Ascending aorta (tissue), 2 donors: Measurements from ENCODE around the gene ARL6IP4. TPM values are rescaled to one million over a fixed set of nuclear protein-coding genes. Genes with fewer than 3 reads are reported as not detected.
"Not testable (repeated sequence)": the region's sequence is repeated elsewhere in the genome, so short reads cannot be mapped to it uniquely, and the experiment has no call there.

Source experiments
- DNase-seq, 2 donors: peaks; one replicate each; pipeline ENCODE4 v3.0.0-alpha.2; 2019; ENCODE audit warnings: low spot score in 2 of 2
- H3K27ac ChIP-seq, 2 donors: fragments of 200-600 bp; sonication (generic); one replicate each; pipeline ENCODE4 v1.5.1; 2016 to 2017; ENCODE audit warnings: mild to moderate bottlenecking in 1 of 2
- H3K27me3 ChIP-seq: fragments of 200-600 bp; sonication (generic); one replicate; pipeline ENCODE4 v1.5.1; 2017
- H3K36me3 ChIP-seq, 2 donors: fragments of 200-600 bp; sonication (generic); one replicate each; pipeline ENCODE4 v1.5.1; 2016
- H3K4me1 ChIP-seq, 2 donors: fragments of 200-600 bp; sonication (generic); one replicate each; pipeline ENCODE4 v1.5.1; 2016 to 2017; ENCODE audit warnings: mild to moderate bottlenecking in 1 of 2
- H3K4me3 ChIP-seq, 2 donors: fragments of 200-600 bp; sonication (generic); one replicate each; pipeline ENCODE4 v1.5.1; 2016 to 2017; ENCODE audit warnings: mild to moderate bottlenecking in 1 of 2
- H3K9me3 ChIP-seq, 2 donors: fragments of 200-600 bp; sonication (generic); one replicate each; pipeline ENCODE4 v1.5.1; 2016
- intact Hi-C: fragments of 100-400 bp; cut with DNase I; formaldehyde crosslinking; loops from one replicate; pipeline ENCODE4 v1.15.1; 2023
- total RNA-seq: library from RNA; depleted of rRNA; stranded (reverse); fragments of >200 nt; gene quantifications from one replicate; pipeline ENCODE4 v1.1.0, GENCODE V29; 2016
- TF ChIP-seq, protein P1 (sequence below), 3 experiments: fragments of 200-600 bp in 2 of 3; fragments of 450-650 bp in 1 of 3; sonication (generic) in 2 of 3; IDR thresholded peaks; one replicate each; pipeline ENCODE4 v1.5.1; 2016 to 2019; ENCODE audit warnings: antibody characterized with exemption in 3 of 3, mild to moderate bottlenecking in 1 of 3, moderate library complexity in 1 of 3

ARL6IP4 gene
- total RNA-seq, 1 donor from 2014 or later, result 197 TPM

- H3K9me3 ChIP-seq, result no peaks in the 10 kb centered on the region
- intact Hi-C loops, result no loop called here
- H3K27me3 ChIP-seq, result no peaks in the 10 kb centered on the region
Observed at GRCh38 chr12:122939125-122939524, 41.4 kb upstream of the ARL6IP4 start.

GRCh38 chr12:122941351-122941750 lies 39.1 kb upstream of the ARL6IP4 start:
- DNase-seq, H3K9me3 ChIP-seq, H3K4me1 ChIP-seq, intact Hi-C loops, H3K27ac ChIP-seq, H3K27me3 ChIP-seq, H3K4me3 ChIP-seq: not testable (repeated sequence)
- peaks cover 8 to 12% of the 10 kb centered on the region in 2 donors for H3K36me3 ChIP-seq

More at GRCh38 chr12:122939125-122939524, 41.4 kb upstream of the ARL6IP4 start:
- peaks cover 0 to 6% of the 10 kb centered on the region in 2 donors for H3K4me1 ChIP-seq
- DNase-seq, result no peak
- TF ChIP-seq, protein P1, sequence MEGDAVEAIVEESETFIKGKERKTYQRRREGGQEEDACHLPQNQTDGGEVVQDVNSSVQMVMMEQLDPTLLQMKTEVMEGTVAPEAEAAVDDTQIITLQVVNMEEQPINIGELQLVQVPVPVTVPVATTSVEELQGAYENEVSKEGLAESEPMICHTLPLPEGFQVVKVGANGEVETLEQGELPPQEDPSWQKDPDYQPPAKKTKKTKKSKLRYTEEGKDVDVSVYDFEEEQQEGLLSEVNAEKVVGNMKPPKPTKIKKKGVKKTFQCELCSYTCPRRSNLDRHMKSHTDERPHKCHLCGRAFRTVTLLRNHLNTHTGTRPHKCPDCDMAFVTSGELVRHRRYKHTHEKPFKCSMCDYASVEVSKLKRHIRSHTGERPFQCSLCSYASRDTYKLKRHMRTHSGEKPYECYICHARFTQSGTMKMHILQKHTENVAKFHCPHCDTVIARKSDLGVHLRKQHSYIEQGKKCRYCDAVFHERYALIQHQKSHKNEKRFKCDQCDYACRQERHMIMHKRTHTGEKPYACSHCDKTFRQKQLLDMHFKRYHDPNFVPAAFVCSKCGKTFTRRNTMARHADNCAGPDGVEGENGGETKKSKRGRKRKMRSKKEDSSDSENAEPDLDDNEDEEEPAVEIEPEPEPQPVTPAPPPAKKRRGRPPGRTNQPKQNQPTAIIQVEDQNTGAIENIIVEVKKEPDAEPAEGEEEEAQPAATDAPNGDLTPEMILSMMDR (IDR thresholded peaks at IDR 0.05), result no peak
- no peak overlapping the region for H3K4me3 ChIP-seq
- peaks cover 14 to 16% of the 10 kb centered on the region in 2 donors for H3K36me3 ChIP-seq
- H3K27ac ChIP-seq, result no peak overlapping the region

DNA sequence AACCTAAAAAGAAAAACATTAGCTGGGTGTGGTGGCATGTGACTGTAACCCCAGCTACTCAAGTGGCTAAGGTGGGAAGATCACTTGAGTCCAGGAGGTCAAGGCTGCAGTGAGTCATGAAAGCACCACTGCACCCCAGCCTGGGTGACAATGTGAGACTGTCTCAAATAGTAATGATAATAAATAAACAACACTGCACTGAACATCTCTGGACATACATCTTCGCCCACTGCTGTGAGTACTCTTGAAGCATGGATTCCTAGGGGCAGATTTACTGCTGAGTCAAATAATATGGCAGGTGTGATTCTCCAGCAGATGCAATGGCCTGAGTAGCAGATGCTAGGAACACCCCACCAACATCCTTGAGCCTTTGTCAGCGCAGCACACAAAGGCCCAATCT lies 37.8 kb upstream of the ARL6IP4 start:
- H3K27ac ChIP-seq, result peak overlapping the region in 1 of 2 donors; percentile 27
- peaks cover 3 to 6% of the 10 kb centered on the region in 2 donors for H3K36me3 ChIP-seq
- H3K4me3 ChIP-seq, result no peak overlapping the region
- H3K27me3 ChIP-seq, result no peaks in the 10 kb centered on the region
- DNase-seq, result no peak
- peaks cover 0 to 19% of the 10 kb centered on the region in 2 donors for H3K4me1 ChIP-seq
- intact Hi-C loops, result no loop called here
- TF ChIP-seq, protein P1 (IDR thresholded peaks at IDR 0.05), result no peak
- H3K9me3 ChIP-seq, result no peaks in the 10 kb centered on the region

DNA sequence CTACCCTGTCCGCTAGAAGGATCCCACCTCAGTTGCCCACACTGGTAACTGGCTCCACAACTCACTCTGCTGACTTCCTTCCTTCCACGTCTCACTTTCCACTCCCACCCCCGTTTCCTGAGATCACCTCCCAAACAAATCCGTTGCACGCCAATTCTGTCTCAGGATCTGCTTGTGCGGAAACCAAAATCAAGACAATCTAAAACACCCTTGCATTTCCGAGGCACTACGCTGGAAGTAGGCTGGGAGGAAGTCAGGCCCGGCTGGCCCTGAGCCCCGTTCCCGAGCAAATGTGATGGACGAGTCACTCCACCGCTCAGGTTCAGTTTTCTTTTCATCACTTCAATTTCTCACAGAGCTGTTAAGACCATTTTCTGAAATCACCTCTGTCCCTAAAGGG lies 37.3 kb upstream of the ARL6IP4 start:
- Histone ChIP-seq H3K36me3 (peaks cover 0 to 5% of the 10 kb centered on the region in 2 donors), H3K27ac (peak overlapping the region in 1 of 2 donors; percentile 27), H3K4me3 (no peak overlapping the region), H3K4me1 (peaks cover 0 to 19% of the 10 kb centered on the region in 2 donors), H3K9me3 (no peaks in the 10 kb centered on the region), H3K27me3 (no peaks in the 10 kb centered on the region)
- TF ChIP-seq, protein P1 (IDR thresholded peaks at IDR 0.05), result no peak
- DNase-seq, result no peak
- intact Hi-C loops, result no loop called here

GRCh38 chr12:122944605-122945592 lies 35.6 kb upstream of the ARL6IP4 start:
- Histone ChIP-seq H3K27me3 (no peaks in the 10 kb centered on the region), H3K4me1 (peaks cover 0 to 19% of the 10 kb centered on the region in 2 donors), H3K27ac (peak overlapping the region in 1 of 2 donors; percentile 15), H3K4me3 (no peak overlapping the region), H3K9me3 (no peaks in the 10 kb centered on the region), H3K36me3 (peaks cover 0 to 2% of the 10 kb centered on the region in 2 donors)
- TF ChIP-seq, protein P1 (IDR thresholded peaks at IDR 0.05), result no peak
- intact Hi-C loops, result no loop called here
- DNase-seq, result no peak
